ENCODE measurements around the gene RWDD3. TPM values are rescaled to one million over a fixed set of nuclear protein-coding genes. Genes with fewer than 3 reads are reported as not detected.

Gene RWDD3
- total RNA-seq, result 9.1 and 11.2 TPM in 2 replicates

GRCh38 chr1:95233737-95234500 lies at the start of gene RWDD3:
TSS of gene RWDD3 (plus strand) at chr1:95234210. CDS start at chr1:95234231, 21 bp downstream.

Other genes starting within 250 kb of the RWDD3 start
- gene ALG14, start 161.3 kb upstream of the RWDD3 start, total RNA-seq, result 1.3 and 2.0 TPM in 2 replicates
- gene TLCD4, start 116.9 kb upstream of the RWDD3 start, total RNA-seq, result under 0.01 and 0.19 TPM in 2 replicates

All from vein endothelial cell (primary cell).